ENCODE measurements around the gene NPY2R.

- TF ChIP-seq CTCF (IDR thresholded peaks at IDR 0.05) (no peak), POLR2A (IDR thresholded peaks at IDR 0.05) (no peak)
Observed at GRCh38 chr4:155252327-155252726, 43.9 kb downstream of the NPY2R start.
